Measurements from ENCODE around the gene TUFM. TPM values are rescaled to one million over a fixed set of nuclear protein-coding genes. Genes with fewer than 3 reads are reported as not detected.

TUFM gene
- total RNA-seq, 1 donor from 2014 or later, result 92.5 TPM

- Histone ChIP-seq H3K4me1 (no peaks in the 10 kb centered on the region), H3K9me3 (no peaks in the 10 kb centered on the region), H3K4me3 (no peak overlapping the region), H3K36me3 (peaks cover 67 to 70% of the 10 kb centered on the region in 2 donors), H3K27me3 (no peaks in the 10 kb centered on the region), H3K27ac (no peak overlapping the region)
- TF ChIP-seq, protein P1, sequence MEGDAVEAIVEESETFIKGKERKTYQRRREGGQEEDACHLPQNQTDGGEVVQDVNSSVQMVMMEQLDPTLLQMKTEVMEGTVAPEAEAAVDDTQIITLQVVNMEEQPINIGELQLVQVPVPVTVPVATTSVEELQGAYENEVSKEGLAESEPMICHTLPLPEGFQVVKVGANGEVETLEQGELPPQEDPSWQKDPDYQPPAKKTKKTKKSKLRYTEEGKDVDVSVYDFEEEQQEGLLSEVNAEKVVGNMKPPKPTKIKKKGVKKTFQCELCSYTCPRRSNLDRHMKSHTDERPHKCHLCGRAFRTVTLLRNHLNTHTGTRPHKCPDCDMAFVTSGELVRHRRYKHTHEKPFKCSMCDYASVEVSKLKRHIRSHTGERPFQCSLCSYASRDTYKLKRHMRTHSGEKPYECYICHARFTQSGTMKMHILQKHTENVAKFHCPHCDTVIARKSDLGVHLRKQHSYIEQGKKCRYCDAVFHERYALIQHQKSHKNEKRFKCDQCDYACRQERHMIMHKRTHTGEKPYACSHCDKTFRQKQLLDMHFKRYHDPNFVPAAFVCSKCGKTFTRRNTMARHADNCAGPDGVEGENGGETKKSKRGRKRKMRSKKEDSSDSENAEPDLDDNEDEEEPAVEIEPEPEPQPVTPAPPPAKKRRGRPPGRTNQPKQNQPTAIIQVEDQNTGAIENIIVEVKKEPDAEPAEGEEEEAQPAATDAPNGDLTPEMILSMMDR (IDR thresholded peaks at IDR 0.05), result no peak
- no peak for DNase-seq (ENCODE audit: low spot score in 2 of 2)
- intact Hi-C loops (cut with DNase I), result no loop called here
These were observed 10.0 kb downstream of the TUFM start for GRCh38 chr16:28835864-28836760.

GRCh38 chr16:28834873-28835863 lies 11.0 kb downstream of the TUFM start:
- intact Hi-C loops (cut with DNase I), result no loop called here
- no peak overlapping the region for H3K4me3 ChIP-seq
- H3K9me3 ChIP-seq, result no peaks in the 10 kb centered on the region
- peaks cover 76% of the 10 kb centered on the region in 2 donors for H3K36me3 ChIP-seq
- TF ChIP-seq, protein P1 (IDR thresholded peaks at IDR 0.05), result no peak
- no peak overlapping the region for H3K27ac ChIP-seq
- H3K4me1 ChIP-seq, result no peaks in the 10 kb centered on the region
- H3K27me3 ChIP-seq, result no peaks in the 10 kb centered on the region
- no peak for DNase-seq (ENCODE audit: low spot score in 2 of 2)

DNA sequence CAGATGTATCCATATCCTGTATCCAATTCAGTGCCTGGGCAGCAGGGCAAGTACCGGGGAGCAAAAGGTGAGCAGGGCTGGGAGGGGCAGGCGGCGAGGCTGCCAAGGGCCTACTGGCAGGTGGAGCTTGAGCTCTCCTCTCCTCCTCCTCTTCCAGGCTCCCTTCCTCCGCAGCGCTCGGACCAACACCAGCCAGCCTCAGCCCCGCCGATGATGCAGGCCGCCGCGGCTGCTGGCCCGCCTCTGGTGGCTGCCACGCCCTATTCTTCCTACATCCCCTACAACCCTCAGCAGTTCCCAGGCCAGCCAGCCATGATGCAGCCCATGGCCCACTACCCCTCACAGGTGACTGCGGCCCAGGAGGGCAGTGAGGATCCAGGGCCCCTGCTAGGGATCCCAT lies 11.8 kb downstream of the TUFM start:
- DNase-seq (ENCODE audit: low spot score in 2 of 2), result no peak
- Histone ChIP-seq H3K36me3 (peaks cover 84% of the 10 kb centered on the region in 2 donors), H3K4me1 (no peaks in the 10 kb centered on the region), H3K9me3 (no peaks in the 10 kb centered on the region), H3K4me3 (no peak overlapping the region), H3K27ac (no peak overlapping the region), H3K27me3 (no peaks in the 10 kb centered on the region)
- intact Hi-C loops (cut with DNase I), result no loop called here
- TF ChIP-seq, protein P1 (IDR thresholded peaks at IDR 0.05), result no peak

GRCh38 chr16:28830531-28830930 lies 15.6 kb downstream of the TUFM start:
- TF ChIP-seq, protein P1 (IDR thresholded peaks at IDR 0.05), result no peak
- intact Hi-C loops (cut with DNase I), result no loop called here
- no peak for DNase-seq (ENCODE audit: low spot score in 2 of 2)
- H3K27me3 ChIP-seq, result no peaks in the 10 kb centered on the region
- H3K36me3 ChIP-seq, result peaks cover 97 to 99% of the 10 kb centered on the region in 2 donors
- no peaks in the 10 kb centered on the region for H3K9me3 ChIP-seq
- no peak overlapping the region for H3K27ac ChIP-seq
- no peak overlapping the region for H3K4me3 ChIP-seq
- H3K4me1 ChIP-seq, result peaks cover 0 to 5% of the 10 kb centered on the region in 2 donors

DNA sequence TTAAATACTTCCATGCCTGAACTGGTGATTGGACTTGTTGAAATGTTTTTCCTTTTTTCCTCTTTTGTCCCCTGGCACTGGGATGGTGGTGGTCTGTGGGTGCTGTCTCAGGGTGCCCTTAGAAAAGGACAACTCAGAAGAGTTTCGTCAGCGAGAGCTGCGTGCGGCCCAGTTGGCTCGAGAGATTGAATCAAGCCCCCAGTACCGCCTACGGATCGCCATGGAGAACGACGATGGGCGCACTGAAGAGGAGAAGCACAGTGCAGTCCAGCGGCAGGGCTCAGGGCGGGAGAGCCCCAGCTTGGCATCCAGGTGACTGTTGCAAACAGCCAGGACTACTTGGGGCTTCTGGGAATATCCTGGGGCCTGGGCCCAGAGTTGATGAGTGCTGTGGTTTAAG lies 16.4 kb downstream of the TUFM start:
- H3K4me3 ChIP-seq, result no peak overlapping the region
- DNase-seq (ENCODE audit: low spot score in 2 of 2), result no peak
- peaks cover 0 to 13% of the 10 kb centered on the region in 2 donors for H3K4me1 ChIP-seq
- no peaks in the 10 kb centered on the region for H3K9me3 ChIP-seq
- no peak overlapping the region for H3K27ac ChIP-seq
- intact Hi-C loops (cut with DNase I), result no loop called here
- peaks cover 89 to 95% of the 10 kb centered on the region in 2 donors for H3K36me3 ChIP-seq
- TF ChIP-seq, protein P1 (IDR thresholded peaks at IDR 0.05), result no peak
- no peaks in the 10 kb centered on the region for H3K27me3 ChIP-seq

Data from ascending aorta (tissue), 2 donors.